Tibial artery (tissue), 4 donors: ENCODE measurements around the gene NADK2.

Experiments
- DNase-seq, 2 donors: peaks; one replicate each; pipeline ENCODE4 v3.0.0-alpha.2; 2019
- H3K27ac ChIP-seq, 2 donors: fragments of 200-600 bp; sonication (generic) in 1 of 2; 1 replicate in 1 of 2; 2 replicates in 1 of 2; pipeline ENCODE4 v1.5.1; 2018 to 2019; ENCODE audit warnings: mild to moderate bottlenecking in 1 of 2
- H3K27me3 ChIP-seq, 2 donors: fragments of 200-600 bp; sonication (generic) in 1 of 2; one replicate each; pipeline versions ENCODE4 v1.5.1 to v1.6.0; 2016 to 2019
- H3K36me3 ChIP-seq, 3 donors: fragments of 200-600 bp; sonication (generic) in 2 of 3; one replicate each; pipeline ENCODE4 v1.5.1; 2016 to 2019; ENCODE audit warnings: mild to moderate bottlenecking in 2 of 3
- H3K4me1 ChIP-seq, 4 donors: fragments of 200-600 bp; sonication (generic) in 2 of 4; 1 replicate in 3 of 4; 2 replicates in 1 of 4; pipeline ENCODE4 v1.5.1; 2016 to 2019
- H3K4me3 ChIP-seq, 2 donors: fragments of 200-600 bp; sonication (generic) in 1 of 2; 1 replicate in 1 of 2; 2 replicates in 1 of 2; pipeline ENCODE4 v1.5.1; 2018 to 2019; ENCODE audit warnings: mild to moderate bottlenecking in 2 of 2
- H3K9me3 ChIP-seq, 3 donors: fragments of 200-600 bp; sonication (generic) in 1 of 3; one replicate each; pipeline ENCODE4 v1.5.1; 2016 to 2019
- intact Hi-C: fragments of 100-400 bp; cut with DNase I; formaldehyde crosslinking; loops from one replicate; pipeline ENCODE4 v1.15.0; 2023; ENCODE audit warnings: low total_unique reads
- TF ChIP-seq, protein P1 (sequence below), 2 experiments: fragments of 200-600 bp in 1 of 2; fragments of 450-650 bp in 1 of 2; IDR thresholded peaks; one replicate each; pipeline ENCODE4 v1.5.1; 2017 to 2019; ENCODE audit warnings: antibody characterized with exemption in 2 of 2, mild to moderate bottlenecking in 1 of 2, moderate library complexity in 1 of 2

NADK2 gene

DNA sequence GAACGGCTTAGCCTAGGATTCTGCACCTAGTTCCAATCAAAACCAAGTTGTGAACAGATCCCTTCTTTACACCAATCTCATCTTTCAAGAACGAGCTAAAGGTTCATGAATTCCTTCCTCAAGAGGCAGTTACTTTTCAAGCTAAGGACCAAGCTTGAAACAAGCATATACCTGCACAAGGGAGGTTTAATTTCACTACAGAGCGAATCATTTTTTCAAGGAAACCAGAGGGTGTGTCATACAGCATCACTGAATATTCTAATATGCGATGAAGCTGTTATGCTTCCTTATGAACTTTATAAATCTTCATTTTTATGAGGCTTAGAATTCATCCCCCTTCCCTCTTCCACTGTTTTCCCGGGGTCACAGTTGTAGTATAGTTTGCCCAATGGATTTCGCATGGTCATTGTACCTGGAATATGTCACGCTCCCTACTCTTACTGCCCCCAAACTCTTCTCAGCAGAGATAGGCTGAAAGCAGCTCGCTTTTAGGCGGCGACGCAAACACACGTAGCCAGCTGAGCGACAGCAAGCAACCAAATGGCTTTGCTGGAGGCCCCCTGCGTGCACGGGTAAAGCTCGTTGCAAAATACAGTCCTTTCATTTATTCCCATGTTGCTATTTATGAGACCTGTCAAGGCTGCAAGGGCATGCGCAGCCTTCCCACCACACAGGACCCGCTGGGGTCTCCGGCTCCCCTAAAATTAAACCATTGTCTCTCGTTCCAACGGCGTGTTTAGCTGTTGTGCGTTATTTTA lies 90.9 kb downstream of the NADK2 start:
- TF ChIP-seq, protein P1, sequence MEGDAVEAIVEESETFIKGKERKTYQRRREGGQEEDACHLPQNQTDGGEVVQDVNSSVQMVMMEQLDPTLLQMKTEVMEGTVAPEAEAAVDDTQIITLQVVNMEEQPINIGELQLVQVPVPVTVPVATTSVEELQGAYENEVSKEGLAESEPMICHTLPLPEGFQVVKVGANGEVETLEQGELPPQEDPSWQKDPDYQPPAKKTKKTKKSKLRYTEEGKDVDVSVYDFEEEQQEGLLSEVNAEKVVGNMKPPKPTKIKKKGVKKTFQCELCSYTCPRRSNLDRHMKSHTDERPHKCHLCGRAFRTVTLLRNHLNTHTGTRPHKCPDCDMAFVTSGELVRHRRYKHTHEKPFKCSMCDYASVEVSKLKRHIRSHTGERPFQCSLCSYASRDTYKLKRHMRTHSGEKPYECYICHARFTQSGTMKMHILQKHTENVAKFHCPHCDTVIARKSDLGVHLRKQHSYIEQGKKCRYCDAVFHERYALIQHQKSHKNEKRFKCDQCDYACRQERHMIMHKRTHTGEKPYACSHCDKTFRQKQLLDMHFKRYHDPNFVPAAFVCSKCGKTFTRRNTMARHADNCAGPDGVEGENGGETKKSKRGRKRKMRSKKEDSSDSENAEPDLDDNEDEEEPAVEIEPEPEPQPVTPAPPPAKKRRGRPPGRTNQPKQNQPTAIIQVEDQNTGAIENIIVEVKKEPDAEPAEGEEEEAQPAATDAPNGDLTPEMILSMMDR (IDR thresholded peaks at IDR 0.05) = no peak
- no peaks in the 10 kb centered on the region for H3K9me3 ChIP-seq
- peaks cover 0 to 52% (median 24%) of the 10 kb centered on the region in 4 donors for H3K4me1 ChIP-seq
- H3K36me3 ChIP-seq = peaks cover 0 to 12% (median 0%) of the 10 kb centered on the region in 3 donors
- intact Hi-C loops = loop anchor here (10.0 kb wide), 1 partner anchor 84 kb away; no protein-coding TSS in a partner anchor
- H3K4me3 ChIP-seq = peak overlapping the region; percentile 94 to 98
- no peaks in the 10 kb centered on the region for H3K27me3 ChIP-seq
- DNase-seq = peak in 1 of 2 donors; percentile 26
- peak overlapping the region; percentile 83 to 90 for H3K27ac ChIP-seq

DNA sequence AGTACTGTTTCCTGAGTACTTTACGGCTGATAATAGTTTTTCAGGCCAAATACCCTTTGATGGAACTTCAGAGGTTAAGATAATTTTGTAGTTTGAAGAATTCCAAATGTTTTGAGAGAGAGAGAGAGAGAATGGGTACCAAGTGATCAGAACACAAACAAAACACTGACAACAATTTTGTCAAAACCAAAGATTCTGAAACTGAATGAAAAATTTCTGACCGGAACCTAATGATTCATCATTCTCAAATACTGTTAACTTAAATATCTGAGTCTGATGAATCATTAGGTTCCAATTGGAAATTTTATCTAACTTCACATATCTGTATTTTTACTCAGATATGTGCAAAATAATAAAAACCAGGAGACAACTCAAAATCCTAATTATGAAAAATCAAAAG lies 94.0 kb downstream of the NADK2 start:
- H3K27me3 ChIP-seq = no peaks in the 10 kb centered on the region
- TF ChIP-seq, protein P1 (IDR thresholded peaks at IDR 0.05) = no peak

DNA sequence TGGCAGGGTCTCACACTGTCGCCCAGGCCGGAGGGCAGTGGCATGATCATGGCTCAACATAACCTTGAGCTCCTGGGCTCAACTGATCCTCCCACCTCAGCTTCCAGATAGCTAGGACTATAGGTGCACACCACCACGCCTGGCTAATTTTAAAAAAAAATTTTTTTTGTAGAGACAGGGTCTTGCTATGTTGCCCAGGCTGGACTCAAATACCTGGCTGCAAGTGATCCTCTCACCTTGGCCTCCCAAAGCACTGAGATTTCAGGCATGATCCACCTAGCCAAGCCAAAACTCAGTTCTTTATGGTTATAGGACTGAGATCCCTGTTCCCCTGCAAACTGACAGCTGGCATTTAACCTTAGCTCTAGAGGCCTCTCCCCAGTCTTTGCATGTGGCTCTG lies 95.3 kb downstream of the NADK2 start:
- intact Hi-C loops = no loop called here
- no peak overlapping the region for H3K27ac ChIP-seq

More for the DNA sequence above, 94.0 kb downstream of the NADK2 start:
- Histone ChIP-seq H3K4me3 (no peak overlapping the region), H3K4me1 (peaks cover 0 to 25% (median 12%) of the 10 kb centered on the region in 4 donors), H3K9me3 (no peaks in the 10 kb centered on the region), H3K27ac (no peak overlapping the region), H3K36me3 (peaks cover 0 to 2% (median 0%) of the 10 kb centered on the region in 3 donors)
- DNase-seq = no peak
- intact Hi-C loops = no loop called here

DNA sequence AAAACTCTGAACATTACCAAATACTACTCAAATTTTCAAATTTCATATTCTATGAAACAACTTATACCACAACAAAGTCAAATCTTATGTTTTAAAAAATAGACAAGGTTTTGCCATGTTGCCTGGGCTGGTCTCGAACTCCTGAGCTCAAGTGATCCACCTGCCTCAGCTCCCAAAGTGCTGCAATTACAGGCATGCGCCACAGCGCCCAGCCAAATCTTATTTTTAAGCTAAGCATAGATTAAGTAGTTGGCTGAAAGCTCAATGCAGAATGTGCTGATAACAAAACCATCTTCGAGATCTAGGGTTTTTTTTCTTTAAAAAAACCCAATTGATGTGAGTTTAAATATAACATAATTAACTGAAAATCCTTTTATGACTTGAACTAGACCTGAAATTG lies 96.4 kb downstream of the NADK2 start:
- no peaks in the 10 kb centered on the region for H3K9me3 ChIP-seq
- DNase-seq = no peak
- peaks cover 7 to 13% (median 11%) of the 10 kb centered on the region in 3 donors for H3K36me3 ChIP-seq
- H3K27me3 ChIP-seq = no peaks in the 10 kb centered on the region
- intact Hi-C loops = no loop called here
- TF ChIP-seq, protein P1 (IDR thresholded peaks at IDR 0.05) = no peak
- H3K27ac ChIP-seq = no peak overlapping the region
- H3K4me1 ChIP-seq = peaks cover 0 to 15% (median 6%) of the 10 kb centered on the region in 4 donors
- H3K4me3 ChIP-seq = no peak overlapping the region

More for the DNA sequence above, 95.3 kb downstream of the NADK2 start:
- no peak for DNase-seq
- Histone ChIP-seq H3K9me3 (no peaks in the 10 kb centered on the region), H3K36me3 (peaks cover 3 to 6% (median 5%) of the 10 kb centered on the region in 3 donors), H3K4me1 (peaks cover 0 to 23% (median 9%) of the 10 kb centered on the region in 4 donors), H3K27me3 (no peaks in the 10 kb centered on the region), H3K4me3 (no peak overlapping the region)
- TF ChIP-seq, protein P1 (IDR thresholded peaks at IDR 0.05) = no peak
